Uterus (tissue), 2 donors: ENCODE results near the gene PEMT.

Experiments
- CTCF ChIP-seq, 4 experiments: fragments of 200-600 bp in 2 of 4; fragments of 450-650 bp in 2 of 4; sonication (generic) in 2 of 4; IDR thresholded peaks; one replicate each; pipeline ENCODE4 v1.5.1; 2016 to 2019; ENCODE audit warnings: antibody characterized with exemption in 4 of 4, mild to moderate bottlenecking in 2 of 4, moderate library complexity in 1 of 4
- POLR2A ChIP-seq, 2 donors: fragments of 450-650 bp; IDR thresholded peaks; one replicate each; pipeline ENCODE4 v1.6.1; 2016; ENCODE audit warnings: antibody characterized with exemption in 2 of 2, mild to moderate bottlenecking in 1 of 2, moderate library complexity in 1 of 2

- TF ChIP-seq CTCF (IDR thresholded peaks at IDR 0.05) (no peak), POLR2A (IDR thresholded peaks at IDR 0.05) (no peak)
These were observed 65.6 kb downstream of the PEMT start for GRCh38 chr17:17525956-17526355.
